Effector memory CD4-positive, alpha-beta T cell (primary cell): ENCODE results near the gene CFAP91.

Experiments used
- DNase-seq, 3 donors: peaks; one replicate each; pipeline ENCODE4 v3.0.0-alpha.2; 2020
- H3K27ac ChIP-seq: 2 replicates; pipeline ENCODE4 v1.7.0; 2013; ENCODE audit warnings: mild to moderate bottlenecking, low read length, moderate library complexity; ENCODE audit not compliant: insufficient read depth, poor library complexity, severe bottlenecking
- H3K27me3 ChIP-seq: replicated peaks from 2 replicates; pipeline ENCODE4 v1.7.0; 2013; ENCODE audit warnings: mild to moderate bottlenecking, low read length; ENCODE audit not compliant: insufficient read depth, control insufficient read depth, poor library complexity, severe bottlenecking
- H3K36me3 ChIP-seq: 2 replicates; pipeline ENCODE4 v1.7.0; 2013; ENCODE audit warnings: mild to moderate bottlenecking, low read length, moderate library complexity; ENCODE audit not compliant: control insufficient read depth, insufficient read depth
- H3K4me1 ChIP-seq: 2 replicates; pipeline ENCODE4 v1.7.0; 2013; ENCODE audit warnings: low read length, mild to moderate bottlenecking; ENCODE audit not compliant: control insufficient read depth, insufficient read depth, poor library complexity, severe bottlenecking
- H3K4me3 ChIP-seq: 2 replicates; pipeline ENCODE4 v1.7.0; 2013; ENCODE audit warnings: low read length, low read depth, mild to moderate bottlenecking; ENCODE audit not compliant: insufficient read depth, poor library complexity, severe bottlenecking
- H3K9me3 ChIP-seq: 2 replicates; pipeline ENCODE4 v1.7.0; 2013; ENCODE audit warnings: mild to moderate bottlenecking, low read length, moderate library complexity; ENCODE audit not compliant: control insufficient read depth

Gene CFAP91

DNA sequence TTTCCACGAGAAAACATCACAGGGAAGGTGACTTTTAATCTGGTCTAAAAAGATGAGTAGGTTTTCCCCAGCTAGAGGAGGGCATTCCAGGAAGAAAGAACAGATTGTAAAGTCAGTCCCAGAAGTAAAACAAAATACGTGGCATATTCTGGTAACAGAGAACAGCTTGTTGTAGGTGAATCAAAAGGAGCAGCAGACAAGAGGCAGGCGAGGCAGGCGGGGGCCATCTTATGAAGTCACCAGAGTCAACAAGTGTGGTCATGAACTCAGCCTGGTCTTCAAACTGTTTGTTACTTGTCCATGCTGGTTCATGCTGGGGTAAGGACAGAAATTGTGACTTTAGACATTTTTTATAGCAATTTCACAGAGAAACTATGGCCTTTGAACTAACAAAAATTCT is 38.5 kb upstream of the CFAP91 start:
- H3K27ac ChIP-seq, result no peak overlapping the region
- no peak for DNase-seq
- H3K27me3 ChIP-seq, result no peaks in the 10 kb centered on the region
- H3K4me3 ChIP-seq, result no peak overlapping the region
- H3K4me1 ChIP-seq, result no peaks in the 10 kb centered on the region
- H3K36me3 ChIP-seq, result peaks cover 6% of the 10 kb centered on the region
- H3K9me3 ChIP-seq, result no peaks in the 10 kb centered on the region

GRCh38 chr3:119664850-119665379 is 37.9 kb upstream of the CFAP91 start:
- H3K27ac ChIP-seq, result no peak overlapping the region
- H3K36me3 ChIP-seq, result peaks cover 7% of the 10 kb centered on the region
- DNase-seq, result no peak
- no peaks in the 10 kb centered on the region for H3K4me1 ChIP-seq
- no peak overlapping the region for H3K4me3 ChIP-seq
- no peaks in the 10 kb centered on the region for H3K27me3 ChIP-seq
- no peaks in the 10 kb centered on the region for H3K9me3 ChIP-seq

- Histone ChIP-seq H3K4me3 (no peak overlapping the region), H3K9me3 (no peaks in the 10 kb centered on the region)
- no peak for DNase-seq
Observed at GRCh38 chr3:119665954-119666559, 36.8 kb upstream of the CFAP91 start.

DNA sequence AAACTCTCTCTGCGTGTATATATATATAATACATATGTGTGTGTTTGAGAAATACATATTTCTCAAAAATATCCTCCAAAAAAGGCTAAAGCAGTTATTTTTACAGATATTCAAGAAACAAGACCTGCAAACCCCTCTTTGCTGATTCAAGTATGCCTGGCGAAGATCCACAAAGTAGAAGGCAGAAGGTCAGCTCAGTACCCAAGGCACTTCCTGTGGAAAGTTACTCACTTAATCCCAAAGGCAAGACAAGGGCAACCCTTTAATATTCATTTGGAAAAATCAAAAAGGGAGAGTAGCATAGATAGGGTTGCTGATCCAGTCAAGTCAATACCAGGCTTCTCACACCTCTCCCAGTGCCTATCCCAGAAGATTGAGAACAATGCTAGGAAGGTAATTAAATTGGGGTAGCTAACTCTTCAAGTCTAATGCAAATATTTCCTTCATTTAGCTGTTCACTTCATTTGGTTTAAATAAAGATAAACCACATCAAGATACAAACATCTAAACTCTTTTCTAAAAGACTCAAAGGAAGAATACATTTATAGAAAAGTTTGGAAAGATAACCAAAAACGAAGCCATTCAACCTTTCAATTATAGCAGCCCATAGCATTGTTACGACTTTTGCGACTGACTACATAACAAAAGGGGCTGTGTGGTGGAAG is 32.8 kb upstream of the CFAP91 start:
- no peak for DNase-seq
- Histone ChIP-seq H3K36me3 (peaks cover 54% of the 10 kb centered on the region), H3K27ac (no peak overlapping the region), H3K4me3 (no peak overlapping the region), H3K9me3 (no peaks in the 10 kb centered on the region), H3K27me3 (no peaks in the 10 kb centered on the region), H3K4me1 (no peaks in the 10 kb centered on the region)

More at GRCh38 chr3:119665954-119666559, 36.8 kb upstream of the CFAP91 start:
- Histone ChIP-seq H3K27me3 (no peaks in the 10 kb centered on the region), H3K27ac (no peak overlapping the region), H3K36me3 (peaks cover 18% of the 10 kb centered on the region), H3K4me1 (no peaks in the 10 kb centered on the region)

DNA sequence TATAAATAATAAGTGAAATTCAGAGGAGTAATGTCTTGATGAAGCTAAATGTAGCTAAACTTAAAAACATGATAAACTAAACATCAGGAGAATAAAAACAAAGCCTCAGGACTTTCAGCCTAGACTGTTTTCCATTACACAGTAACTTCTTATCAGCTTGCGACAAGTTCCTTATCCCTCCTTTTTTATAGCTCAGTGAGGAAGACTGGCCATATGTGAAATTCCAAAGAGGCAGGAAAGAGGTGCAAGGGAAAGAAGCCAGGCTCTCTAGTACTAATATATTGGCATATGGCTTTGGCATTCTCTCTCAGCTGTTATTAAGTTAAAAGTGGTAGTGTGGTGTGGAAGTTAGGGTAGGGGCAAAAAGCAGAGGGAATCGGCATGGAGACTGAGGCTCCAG is 30.0 kb upstream of the CFAP91 start:
- Histone ChIP-seq H3K36me3 (peaks cover 57% of the 10 kb centered on the region), H3K27me3 (no peaks in the 10 kb centered on the region)

GRCh38 chr3:119673875-119674274 is 28.9 kb upstream of the CFAP91 start:
- no peak overlapping the region for H3K4me3 ChIP-seq

More for the DNA sequence above, 30.0 kb upstream of the CFAP91 start:
- H3K4me1 ChIP-seq, result peaks cover 14% of the 10 kb centered on the region
- H3K4me3 ChIP-seq, result no peak overlapping the region
- H3K9me3 ChIP-seq, result no peaks in the 10 kb centered on the region
- no peak overlapping the region for H3K27ac ChIP-seq
- no peak for DNase-seq

DNA sequence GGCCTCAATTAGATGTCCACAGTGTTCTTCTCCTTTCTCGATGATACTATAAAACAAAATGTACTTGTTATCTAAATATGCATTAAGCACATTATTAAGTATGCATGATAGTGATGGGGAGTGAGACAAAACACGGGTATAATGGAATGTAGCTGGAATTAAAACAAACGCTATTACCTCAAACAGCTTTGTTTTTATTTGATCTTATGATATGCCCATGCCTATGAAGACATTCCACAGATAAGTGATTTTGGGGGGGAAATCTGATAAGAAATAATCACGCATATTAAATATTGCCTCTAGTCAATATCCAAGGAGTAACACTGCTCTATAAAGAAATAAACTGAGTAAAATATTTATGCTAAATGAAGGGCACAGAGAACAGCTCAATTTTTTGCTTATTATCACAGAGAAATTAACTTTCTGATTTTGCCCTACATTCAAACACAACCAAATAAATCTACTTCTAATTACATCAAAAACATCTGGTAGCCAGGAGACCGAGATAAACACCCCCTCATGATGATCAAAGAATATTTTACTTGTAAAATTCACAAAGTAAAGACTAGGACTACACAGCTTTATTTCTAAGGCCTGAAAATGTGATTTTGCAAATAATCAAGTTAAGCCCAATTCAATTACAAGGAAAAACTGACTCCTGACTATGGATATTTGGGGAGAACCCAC is 27.5 kb upstream of the CFAP91 start:
- Histone ChIP-seq H3K4me1 (peaks cover 14% of the 10 kb centered on the region), H3K27ac (no peak overlapping the region), H3K36me3 (peaks cover 46% of the 10 kb centered on the region), H3K9me3 (no peaks in the 10 kb centered on the region), H3K27me3 (no peaks in the 10 kb centered on the region), H3K4me3 (no peak overlapping the region)
- DNase-seq, result no peak

More at GRCh38 chr3:119673875-119674274, 28.9 kb upstream of the CFAP91 start:
- Histone ChIP-seq H3K36me3 (peaks cover 55% of the 10 kb centered on the region), H3K4me1 (peaks cover 14% of the 10 kb centered on the region), H3K27ac (no peak overlapping the region), H3K27me3 (no peaks in the 10 kb centered on the region), H3K9me3 (no peaks in the 10 kb centered on the region)
- no peak for DNase-seq

DNA sequence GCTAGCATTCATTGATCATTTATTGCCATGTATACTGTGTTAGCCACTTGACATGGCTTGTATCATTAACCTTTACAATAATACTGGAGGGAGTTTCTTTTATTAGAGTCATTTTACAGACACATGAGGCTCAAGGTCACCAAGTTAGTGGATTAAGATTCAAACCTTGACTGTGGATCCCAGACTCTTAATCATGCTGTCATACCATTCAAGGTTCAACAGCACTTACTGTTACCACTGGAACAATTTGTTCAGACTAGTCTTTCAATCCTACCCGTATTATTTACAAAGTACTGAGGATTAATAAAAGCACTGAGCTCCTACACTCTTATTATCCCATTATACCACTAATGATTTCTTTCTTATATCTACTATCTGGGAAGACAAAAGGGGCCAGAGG is 26.8 kb upstream of the CFAP91 start:
- Histone ChIP-seq H3K27ac (peak overlapping the region; percentile 85), H3K4me1 (peaks cover 14% of the 10 kb centered on the region), H3K36me3 (peaks cover 39% of the 10 kb centered on the region), H3K27me3 (no peaks in the 10 kb centered on the region), H3K4me3 (peak overlapping the region; percentile 68), H3K9me3 (no peaks in the 10 kb centered on the region)
- DNase-seq, result no peak

GRCh38 chr3:119676771-119677640 is 25.8 kb upstream of the CFAP91 start, which contains the start of gene COX17:
Gene COX17 (minus strand): TSS chr3:119677406. CDS start chr3:119677310, 96 bp downstream.
- no peaks in the 10 kb centered on the region for H3K9me3 ChIP-seq
- peak within 1 kb of the TSS; percentile 85 for H3K27ac ChIP-seq
- H3K36me3 ChIP-seq, result peaks cover 30% of the 10 kb centered on the region
- H3K4me1 ChIP-seq, result peaks cover 14% of the 10 kb centered on the region
- peak within 1 kb of the TSS; percentile 68 for H3K4me3 ChIP-seq
- DNase-seq, result peak; percentile 93 to 96 (median 96)
- no peaks in the 10 kb centered on the region for H3K27me3 ChIP-seq
